G401 (cell line): ENCODE data around the gene VMA21. TPM values are rescaled to one million over a fixed set of nuclear protein-coding genes. Genes with fewer than 3 reads are reported as not detected.
A peak's percentile ranks its signal among the peaks of the same experiment; 100 is the strongest.

Source experiments
- DNase-seq: peaks from one replicate; pipeline ENCODE4 v3.0.0-alpha.2; 2015; ENCODE audit warnings: low spot score
- in situ Hi-C: cut with HindIII; loops from 2 replicates; pipeline ENCODE4 v1.10.0; 2016; ENCODE audit warnings: low sequenced_read_pairs, mixed read lengths
- total RNA-seq: library from RNA; depleted of rRNA; stranded (reverse); fragments of >200 nt; shearing (Covaris generic); gene quantifications from 2 replicates; pipeline ENCODE4 v1.2.3, GENCODE V29; 2014; rRNA removed

VMA21 gene, protein sequence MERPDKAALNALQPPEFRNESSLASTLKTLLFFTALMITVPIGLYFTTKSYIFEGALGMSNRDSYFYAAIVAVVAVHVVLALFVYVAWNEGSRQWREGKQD
- 60.4 and 86.4 TPM in 2 replicates for total RNA-seq

DNA sequence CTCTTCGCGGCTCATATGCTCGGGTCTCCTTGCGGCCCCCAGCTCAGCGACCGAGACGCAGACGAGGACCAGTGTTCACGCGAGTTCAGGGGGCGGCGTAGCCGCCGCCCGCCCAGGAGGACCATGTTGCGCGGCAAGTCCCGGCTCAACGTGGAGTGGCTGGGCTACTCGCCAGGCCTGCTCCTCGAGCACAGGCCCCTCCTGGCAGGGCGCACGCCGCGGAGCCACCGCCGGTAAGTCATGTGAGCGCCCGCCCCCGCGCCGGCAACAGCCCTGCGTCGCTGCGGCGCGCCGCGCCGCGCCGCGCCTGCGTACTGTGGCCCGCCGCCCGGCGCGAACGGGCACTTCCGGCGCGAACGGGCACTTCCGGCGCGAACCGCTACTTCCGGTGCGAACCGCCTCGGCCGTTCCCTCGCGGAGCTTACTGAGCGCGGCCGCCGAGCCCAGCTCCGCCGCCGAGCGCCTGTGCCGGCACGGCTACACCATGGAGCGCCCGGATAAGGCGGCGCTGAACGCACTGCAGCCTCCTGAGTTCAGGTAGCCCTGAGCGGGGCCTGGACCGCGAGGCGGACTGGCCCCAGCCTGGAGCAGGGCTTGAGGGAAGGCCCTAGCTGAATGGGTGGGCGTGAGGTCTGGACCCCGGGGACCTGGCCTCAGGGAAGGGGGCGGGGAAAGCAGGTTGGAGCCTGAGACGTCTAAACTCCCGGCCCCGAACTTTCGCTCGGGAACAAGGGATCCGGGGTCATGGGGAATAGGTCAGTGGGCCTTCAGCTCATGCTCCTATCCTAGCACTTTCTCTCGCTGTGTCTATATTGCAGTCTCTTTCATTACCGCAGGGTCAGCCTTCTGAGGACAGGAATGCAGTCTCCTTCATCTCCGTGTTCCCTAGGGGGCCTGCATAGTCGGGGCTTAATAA lies at the start of gene VMA21:
Gene VMA21, plus strand, starts transcription at position 382 of the 916 bp plus-strand sequence. Its CDS starts 103 bp downstream, at position 485.
- in situ Hi-C loops = no loop called here
- peak; percentile 78 for DNase-seq

DNA sequence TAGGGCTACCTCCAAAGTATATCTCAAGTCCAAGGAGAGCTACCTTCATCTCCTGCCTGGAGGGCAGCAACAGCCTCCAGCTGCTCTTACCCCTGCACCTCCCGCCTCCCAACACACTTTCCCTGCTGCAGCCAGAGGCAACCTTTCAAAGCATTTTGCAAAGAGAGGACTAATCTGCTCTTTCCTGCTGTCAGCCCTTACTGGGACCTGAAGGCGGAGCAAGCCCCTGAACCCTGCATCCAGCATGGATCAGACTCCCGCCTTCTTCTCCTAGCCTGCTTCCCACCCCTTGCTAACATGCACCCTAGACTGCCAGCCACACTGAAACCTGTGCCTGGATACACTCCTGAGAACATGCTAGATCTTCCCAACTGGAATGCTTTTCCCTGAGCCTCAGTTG lies 37.7 kb upstream of the VMA21 start:
- in situ Hi-C loops = no loop called here
- DNase-seq = no peak

DNA sequence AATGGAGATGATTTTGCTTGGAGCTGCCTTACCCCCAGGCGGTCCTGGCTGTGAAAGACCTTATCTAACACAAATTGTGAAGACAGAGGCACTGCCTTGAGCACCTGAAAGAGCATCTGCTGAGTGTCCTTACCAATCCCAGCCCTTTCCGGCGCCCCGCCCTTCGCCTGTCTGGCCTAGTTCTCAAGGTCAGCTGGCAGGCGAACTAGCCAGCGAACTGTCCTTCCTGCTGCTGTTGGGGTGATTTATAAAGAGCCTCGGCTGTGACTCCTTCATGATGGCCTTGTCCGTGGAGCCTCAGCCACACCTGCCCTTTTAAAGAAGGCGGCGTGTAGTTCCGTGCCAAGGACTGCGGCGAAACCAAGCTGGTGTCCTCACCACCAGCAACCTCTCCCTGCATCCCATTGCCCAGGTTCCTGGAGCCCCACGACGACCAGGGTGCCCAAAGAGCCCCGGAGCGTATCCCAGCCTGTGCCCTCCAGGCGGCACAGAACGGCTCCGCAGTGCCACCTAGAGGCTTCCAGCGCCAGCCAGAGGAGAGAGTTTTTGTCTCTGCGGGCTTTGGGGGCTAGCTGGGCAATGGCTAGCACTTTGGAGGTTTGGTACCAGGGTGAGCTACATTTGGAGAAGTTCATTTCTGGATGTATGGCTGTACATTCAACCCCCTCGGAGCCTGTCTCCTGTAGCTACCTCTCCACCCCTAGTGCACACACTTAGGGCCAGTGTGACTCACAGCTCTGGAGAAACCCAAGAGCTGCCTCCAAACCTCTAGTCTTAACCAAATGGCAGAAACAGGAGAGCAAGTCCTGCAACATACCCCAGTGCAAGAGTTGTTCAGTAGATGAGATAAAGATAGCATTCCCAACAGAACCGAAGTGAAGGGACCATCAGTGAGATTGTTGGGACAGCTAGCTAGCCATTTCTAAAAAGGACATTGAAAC lies 36.8 kb upstream of the VMA21 start:
- peak; percentile 0 for DNase-seq
- in situ Hi-C loops = no loop called here

DNA sequence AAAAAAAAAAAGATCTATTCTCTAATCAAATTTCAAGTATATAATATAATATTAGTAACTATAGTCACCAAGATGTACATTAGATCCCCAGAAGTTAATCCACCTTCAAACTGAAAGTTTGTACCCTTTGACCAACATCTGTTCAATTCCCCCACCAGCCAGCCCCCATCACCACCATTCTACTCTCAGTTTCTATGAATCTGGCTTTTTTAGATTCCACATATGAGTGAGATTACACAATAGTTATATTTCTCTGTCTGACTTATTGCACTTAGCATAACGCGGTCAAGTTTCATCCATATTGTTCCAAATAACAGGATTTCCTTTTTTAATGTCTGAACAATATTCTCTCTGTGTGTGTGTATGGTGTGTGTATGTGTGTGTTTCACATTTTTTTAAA lies 33.7 kb upstream of the VMA21 start:
- in situ Hi-C loops = no loop called here
- no peak for DNase-seq

DNA sequence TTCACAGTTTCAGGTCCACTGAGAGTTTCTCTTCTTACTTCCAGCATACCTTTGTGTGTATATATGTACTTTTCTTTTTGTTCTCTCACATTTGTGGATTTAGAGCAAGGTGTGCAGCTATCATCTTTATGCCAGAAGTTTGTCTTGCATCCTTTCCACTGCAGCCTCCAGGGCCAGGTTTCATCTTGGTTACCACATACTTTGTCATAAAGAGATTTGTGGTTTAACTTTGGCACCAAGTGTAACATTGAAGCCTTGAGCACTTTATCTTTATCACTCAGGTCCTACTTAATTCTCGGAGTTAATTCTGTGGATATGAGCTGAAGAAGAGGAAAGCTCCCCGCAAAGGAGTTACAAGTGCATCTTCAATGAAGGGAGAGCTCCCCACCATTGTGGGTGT lies 31.4 kb upstream of the VMA21 start:
- no peak for DNase-seq
- in situ Hi-C loops = no loop called here

DNA sequence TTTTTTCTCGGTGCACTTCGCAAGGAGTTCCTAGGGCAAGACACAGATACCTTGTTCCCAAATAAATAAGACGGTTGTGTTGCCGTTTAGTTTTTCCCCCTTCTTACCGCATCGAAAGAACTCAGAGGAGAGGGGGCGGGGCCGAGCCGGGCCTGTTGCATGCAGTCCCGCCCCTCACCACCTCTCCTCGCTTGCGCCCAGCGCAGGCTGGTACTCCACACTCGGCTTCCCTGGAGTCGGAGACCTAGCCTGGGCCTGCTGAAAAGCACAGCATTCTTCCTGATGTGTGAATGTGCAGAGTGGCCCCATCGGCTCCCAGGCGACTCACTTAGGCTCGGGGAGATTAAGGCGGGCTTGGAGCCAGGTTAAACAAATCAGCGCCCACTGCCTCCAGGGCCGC lies 26.1 kb upstream of the VMA21 start:
- in situ Hi-C loops = no loop called here
- no peak for DNase-seq

DNA sequence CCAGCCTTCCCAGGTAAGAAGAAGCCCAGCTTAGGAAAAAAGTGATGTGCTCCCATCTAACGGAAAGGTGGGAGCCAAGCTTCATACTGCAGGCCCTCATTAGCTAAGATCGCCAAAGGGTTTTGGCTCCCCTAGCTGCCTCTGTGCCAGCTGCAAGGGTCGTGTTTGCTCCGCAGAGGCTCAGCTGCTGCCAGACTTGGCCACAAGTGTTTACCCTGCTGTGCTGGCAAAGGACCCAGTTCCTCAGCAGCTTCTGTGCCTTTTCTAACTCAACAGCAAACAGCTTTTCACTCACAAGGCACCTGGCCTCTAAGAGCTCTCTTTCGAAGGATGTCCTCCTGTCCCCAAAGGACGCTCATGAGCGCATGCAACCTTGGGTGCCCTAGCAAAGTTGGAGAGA lies 12.2 kb upstream of the VMA21 start:
- DNase-seq = no peak
- in situ Hi-C loops = no loop called here

DNA sequence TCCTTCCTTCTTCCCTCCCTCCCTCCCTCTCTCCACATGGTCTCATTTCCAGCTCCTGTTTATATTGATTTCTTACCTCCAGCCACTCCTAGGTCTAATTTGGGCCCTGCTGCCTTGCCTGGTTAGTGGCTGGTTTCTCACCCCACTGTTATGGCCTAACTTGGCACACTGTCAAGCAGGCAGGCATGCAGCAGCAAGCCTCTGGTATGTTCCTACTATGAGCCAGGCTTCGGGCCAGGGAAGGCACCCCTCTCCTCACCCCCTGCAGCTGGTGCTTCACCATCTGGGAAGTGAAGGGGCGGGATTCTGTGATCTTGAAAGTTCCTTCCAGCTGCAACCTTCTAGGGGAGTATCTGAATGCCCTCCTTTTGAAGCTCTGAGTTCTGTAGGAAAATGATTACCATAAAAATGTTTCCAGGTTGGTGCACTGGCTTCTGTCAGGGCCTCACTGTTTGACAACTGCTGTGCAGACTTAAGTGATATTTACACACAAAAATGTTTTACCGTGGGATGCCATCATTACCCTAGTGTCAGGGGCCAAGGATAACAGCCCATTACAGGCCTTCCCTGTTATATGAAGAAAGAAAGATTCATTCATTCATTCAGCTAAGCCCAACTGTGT lies 10.1 kb upstream of the VMA21 start:
- in situ Hi-C loops = no loop called here
- DNase-seq = no peak

DNA sequence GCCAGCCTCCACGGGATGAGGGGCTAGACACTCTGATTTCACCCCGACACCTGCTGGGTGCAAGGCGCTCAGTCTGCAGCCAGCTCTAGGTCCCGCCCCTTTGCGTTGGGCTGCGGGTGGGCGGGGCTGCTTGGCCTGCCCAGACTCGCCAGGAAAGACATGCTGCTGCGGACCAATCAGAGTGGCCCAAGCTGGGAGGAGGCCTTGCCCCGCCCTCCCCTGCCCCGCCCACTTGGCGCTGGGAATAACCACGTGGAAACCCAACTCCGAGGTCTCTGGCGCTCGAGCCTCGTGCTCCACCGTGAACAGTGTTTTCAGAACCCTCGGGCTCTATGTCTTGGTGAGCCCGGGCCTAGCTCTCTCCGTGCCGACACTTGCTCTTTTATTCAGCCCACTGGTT lies 5.3 kb upstream of the VMA21 start:
- in situ Hi-C loops = no loop called here
- DNase-seq = no peak

DNA sequence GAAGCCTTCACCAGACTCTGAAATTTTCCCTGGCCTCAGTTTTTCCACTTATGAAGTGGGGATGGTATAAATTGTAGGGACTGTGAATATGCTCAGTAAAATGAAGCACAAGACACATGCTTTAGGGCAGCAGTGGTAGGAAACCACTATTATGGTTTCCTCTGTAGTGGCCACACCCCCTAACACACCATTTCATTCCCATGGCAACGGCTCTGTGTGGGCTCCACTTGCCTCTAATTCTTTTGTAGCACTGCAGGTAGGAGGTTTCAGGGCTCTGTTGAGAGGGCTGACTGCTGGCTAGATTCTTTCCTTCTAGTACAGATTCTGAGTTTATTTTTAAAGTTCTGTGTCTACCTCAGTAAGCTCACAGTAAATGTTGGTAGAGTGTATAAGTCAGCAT lies 3.5 kb upstream of the VMA21 start:
- in situ Hi-C loops = no loop called here
- DNase-seq = no peak

DNA sequence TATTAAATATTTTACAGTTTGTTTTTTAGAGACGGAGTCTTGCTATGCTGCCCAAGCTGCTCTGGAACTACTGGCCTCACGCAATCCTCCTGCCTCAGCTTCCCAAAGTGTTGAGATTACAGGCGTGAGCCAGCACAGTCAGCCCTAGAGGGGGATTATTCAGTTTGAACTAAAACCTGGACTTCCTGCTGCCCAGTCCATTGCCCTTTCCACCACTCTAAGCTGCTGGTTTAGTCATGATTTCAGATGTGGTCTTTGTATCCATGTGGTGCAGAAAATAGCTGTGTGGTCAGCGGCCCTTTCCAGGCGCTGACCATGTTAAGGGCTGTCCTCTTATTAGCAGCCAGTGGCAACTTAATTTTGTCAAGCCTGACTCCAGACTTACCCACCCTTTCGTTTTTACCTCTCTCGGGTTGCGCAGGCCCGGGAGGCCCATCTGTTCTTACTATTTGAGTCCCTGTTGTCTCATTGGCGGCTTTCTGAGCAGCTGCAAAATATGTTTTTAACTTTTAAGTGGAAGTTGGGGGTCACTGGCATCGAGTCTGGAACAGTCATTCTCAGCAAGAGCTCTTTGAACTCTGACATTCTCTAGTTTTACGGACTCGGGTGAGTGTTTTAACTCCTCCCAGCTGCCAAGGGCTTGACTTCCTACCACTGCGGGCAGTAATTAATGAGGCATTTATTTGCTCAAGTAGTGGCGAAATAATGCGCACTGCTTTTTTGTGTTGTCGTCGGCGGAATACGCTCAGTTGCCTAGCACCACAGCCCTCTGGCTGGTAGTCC lies 773 bp upstream of the VMA21 start:
- in situ Hi-C loops = no loop called here
- peak; percentile 34 for DNase-seq

DNA sequence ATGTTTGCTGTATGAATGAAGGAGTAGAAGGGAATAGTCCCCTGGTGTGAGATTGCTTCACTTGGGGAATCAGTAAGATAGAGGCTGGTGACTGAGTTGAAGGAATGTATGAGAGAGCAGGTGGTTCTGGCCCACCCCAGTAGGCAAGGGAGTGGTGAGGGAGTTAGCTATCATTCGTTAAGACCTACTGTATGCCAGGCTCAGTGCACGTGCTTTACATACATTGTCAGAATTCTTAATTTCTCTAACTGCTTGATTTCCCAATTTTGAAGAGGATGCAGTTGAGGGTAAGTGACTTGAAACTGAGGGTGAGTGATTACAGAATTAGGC lies 700 bp downstream of the VMA21 start:
- in situ Hi-C loops = no loop called here
- peak; percentile 1 for DNase-seq

DNA sequence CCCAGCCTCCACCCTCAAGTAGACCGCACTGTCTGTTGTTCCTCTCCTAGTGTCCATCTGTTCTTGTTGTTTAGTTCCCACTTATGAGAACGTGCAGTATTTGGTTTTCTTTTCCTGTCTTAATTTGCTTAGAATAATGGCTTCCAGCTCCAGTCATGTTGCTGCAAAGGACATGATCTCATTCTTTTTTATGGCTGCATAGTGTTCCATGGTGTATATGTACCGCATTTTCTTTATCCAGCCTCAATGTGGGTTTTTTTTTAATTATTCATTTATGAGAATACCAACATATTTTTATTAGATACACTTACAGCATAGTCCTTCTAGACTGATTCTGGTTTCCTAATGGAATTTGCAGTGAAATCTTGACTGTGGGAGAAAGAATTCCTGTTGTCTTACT lies 1.3 kb downstream of the VMA21 start:
- in situ Hi-C loops = no loop called here
- no peak for DNase-seq

DNA sequence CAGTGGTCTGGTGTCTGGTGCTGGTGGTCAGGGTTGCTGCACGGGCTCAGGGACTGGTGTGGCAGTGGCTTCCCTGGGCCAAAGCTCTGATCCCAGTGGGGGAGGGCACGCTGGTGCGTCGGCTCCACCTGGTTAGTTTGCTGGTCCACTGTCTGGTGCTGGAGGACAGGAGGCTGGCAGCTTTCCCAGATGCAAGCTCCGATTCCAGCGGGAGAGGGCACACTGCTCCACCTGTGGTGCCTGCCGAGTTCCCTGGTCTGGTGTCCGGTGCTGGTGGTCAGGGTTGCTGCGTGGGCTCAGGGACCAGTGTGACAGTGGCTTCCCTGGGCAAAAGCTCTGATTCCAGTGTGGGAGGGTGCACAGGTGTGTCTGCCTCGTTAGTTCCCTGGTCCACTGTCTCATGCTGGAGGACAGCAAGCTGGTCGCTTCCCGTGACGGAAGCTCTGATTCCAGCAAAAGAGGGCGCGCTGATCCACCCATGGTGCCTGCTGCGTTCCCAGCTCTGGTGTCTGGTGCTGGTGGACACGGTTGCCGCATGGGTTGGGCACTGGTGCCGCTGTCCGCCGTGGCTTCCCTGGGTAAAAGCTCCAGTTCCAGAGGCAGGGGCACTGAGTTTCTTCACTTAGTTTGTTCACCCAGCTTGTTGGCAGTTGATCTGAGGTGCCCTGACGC lies 5.8 kb downstream of the VMA21 start:
- DNase-seq = peak; percentile 68
- in situ Hi-C loops = no loop called here

DNA sequence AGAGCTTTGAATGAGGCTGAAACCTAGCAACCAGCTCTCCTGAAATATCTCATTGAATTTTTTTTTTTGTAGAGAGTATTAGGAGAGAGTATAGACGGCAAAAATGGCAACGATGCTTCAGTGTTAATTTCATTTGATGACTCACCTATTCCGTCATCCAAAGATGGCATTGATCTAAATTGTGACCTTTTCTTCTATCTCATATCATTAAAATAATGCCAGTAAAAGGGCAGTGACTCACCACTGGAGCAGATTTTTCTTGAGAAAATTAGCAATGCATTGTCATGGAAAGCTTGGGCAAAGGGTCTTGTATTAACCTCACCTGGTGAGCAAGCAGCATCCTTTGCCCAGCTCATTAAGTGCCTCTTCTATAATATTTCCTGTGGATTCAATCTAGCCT lies 19.6 kb downstream of the VMA21 start:
- in situ Hi-C loops = no loop called here
- no peak for DNase-seq

DNA sequence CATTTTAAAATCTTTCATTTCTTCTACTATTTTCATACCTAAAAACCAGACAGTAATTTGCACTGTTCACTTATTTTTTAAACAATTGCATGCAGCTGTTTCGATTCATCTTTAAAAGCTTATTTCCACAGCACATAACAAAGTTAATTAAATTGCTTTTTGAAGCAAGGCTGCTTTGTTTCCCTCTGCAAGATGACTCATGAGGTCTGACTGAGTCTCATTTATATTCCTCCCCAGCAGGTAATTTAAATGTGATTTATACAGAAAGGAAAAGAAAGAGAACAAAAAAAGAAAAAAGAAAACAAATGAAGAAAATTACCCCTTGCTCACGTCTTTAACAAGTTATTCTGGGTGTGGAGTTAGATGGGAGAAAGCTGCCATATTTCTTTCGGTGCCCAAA lies 22.8 kb downstream of the VMA21 start:
- DNase-seq = no peak
- in situ Hi-C loops = no loop called here

DNA sequence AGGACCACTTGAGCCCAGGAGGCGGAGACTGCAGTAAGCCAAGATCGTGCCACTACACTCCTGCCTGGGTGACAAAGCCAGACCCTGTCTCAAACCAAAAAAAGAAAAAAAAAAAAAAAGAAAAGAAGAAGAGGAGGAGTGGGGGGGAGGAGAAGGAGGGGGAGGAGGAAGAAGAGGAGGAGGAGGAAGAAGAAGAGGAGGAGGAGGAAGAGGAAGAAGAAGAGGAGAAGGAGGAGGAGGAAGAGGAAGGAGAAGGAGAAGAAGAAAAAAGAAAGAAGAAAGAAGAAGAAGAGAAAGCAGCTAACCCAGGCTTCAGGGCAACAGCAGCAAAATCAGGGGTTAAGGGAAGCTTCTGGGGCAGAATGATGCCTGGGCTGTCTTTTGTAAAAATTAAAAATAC lies 27.5 kb downstream of the VMA21 start:
- in situ Hi-C loops = no loop called here
- DNase-seq = no peak

DNA sequence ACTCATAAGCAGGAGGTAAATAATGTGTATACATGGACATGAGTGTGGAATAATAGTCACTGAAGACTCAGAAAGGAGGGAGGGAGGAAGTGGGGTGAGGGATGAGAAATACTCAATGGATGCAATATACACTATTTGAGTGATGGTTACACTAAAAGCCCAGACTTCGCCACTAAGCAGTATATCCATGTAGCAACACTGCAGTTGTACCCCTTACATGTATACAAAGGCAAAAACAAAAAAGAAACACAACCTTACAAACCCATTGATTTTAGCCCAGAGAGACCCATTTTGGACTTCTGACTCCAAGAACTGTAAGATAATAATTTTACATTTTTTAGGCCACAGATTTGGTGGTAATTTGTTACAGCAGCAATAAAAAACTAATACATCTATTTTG lies 51.5 kb downstream of the VMA21 start:
- in situ Hi-C loops = no loop called here

More for the DNA sequence above, 51.5 kb downstream of the VMA21 start:
- DNase-seq = no peak
